ENCODE data around the gene C17orf75.
A peak's percentile ranks its signal among the peaks of the same experiment; 100 is the strongest.
"Not testable (repeated sequence)": the region's sequence is repeated elsewhere in the genome, so short reads cannot be mapped to it uniquely, and the experiment has no call there.

Gene C17orf75

DNA sequence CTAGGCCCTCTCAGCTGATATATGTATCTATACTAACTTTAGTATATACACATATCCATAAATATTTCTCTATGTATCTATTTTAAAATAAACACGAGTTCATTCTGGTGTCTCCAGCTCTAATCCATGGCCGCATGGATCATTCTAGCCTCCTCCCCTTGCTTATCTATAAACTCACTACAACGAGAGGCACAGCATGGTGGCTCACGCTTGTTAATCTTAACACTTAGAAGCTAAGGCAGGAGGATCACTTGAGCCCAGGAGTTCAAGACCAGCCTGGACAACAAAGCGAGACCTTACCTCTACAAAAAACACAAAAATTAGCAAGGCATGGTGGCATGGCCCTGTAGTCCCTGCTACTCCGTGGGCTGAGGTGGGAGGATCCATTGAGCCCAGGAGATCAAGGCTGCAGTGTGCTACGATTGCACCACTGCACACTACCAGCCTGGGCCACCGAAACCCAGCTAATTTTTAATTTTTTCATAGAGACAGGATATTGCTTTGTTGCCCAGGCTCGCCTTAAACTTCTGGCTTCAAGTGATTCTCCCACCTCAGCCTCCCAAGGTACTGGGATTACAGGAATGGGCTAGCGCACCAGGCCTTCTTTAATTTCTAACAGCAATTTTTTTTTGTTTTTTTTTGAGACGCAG is 4.1 kb upstream of the C17orf75 start:
- no peak for DNase-seq (ENCODE audit: low spot score)

DNA sequence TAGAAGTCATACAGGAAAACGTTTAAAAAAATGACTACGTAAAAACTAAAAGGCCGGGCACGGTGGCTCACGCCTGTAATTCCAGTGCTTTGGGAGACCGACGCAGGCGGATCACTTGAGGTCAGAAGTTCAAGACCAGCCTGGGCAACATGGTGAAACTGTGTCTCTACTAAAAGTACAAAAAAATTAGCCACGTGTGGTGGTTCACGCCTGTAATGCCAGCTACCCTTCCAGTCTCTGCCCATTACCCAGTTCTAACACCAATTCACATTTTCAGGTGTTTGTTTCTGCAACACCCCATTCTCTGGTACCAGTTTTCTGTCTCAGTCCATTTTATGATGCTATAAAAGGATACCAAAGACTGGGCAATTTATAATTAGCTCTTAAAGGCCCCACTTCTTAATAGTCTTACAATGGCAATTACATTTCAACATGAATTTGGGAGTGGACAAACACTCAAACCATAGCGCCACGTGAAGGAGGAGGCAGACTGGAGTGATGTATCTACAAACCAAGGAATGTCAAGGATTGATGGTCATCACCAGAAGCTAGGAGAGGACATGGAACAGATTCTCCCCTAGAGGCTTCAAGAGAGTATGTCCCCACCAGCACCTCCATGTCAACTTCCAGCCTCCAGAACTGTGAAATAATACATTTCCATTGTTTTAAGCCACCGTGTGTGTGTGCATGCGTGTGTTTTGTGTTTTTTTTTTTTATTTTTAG is 791 bp upstream of the C17orf75 start:
- no peak for DNase-seq (ENCODE audit: low spot score)

DNA sequence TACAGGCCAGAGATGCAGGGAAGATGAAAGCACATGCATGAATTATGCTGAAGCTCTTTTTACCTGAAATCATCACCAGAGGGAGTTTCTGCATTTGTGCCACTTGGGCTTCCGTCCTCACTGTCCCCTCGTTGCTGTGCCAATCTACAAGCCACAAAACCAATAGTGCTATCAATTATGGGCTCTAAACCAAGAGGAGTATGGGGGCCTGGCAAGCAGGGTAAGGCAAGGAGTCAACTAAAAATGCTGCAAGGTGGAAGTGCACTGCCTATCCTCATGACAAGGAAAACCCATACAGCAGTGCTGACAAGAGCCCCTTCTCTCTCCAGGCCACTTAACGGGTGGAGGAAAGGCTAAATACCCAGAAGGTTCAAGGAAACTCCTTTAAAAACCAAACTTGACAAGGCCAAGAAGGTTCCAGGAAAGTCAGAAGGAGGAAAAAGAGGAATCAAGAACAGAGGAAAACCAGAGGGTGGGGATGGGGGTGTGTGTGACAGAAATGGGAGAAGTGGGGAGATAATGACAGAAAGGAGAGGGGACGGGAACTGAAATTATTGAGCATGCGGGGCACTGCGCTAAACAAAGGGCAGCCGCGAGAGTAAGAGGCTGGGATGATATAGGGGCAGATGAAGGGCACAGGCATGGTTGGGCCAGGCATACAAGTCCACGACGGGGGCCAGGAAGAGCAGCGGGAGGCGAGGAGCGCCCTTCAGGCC is 674 bp downstream of the C17orf75 start:
- peak; percentile 62 for DNase-seq (ENCODE audit: low spot score)

DNA sequence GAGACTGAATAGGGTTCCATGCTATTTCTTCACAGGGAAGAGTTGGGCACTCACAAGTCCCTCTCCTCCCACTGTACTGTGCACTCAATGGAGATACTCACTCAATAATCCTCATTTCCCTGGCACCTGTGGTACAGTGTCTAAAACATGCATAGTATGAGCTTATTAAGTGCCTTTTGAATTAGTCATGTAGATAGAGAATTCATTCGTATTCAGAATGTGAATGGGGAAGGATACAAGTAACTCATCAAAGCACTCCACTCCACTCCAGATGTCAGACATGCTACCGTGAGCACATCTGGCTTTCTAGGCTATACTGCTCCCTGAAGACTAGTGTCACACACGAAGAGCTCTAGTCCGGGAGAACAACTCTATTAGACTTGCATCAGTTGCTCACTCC is 6.3 kb downstream of the C17orf75 start:
- no peak for DNase-seq (ENCODE audit: low spot score)

DNA sequence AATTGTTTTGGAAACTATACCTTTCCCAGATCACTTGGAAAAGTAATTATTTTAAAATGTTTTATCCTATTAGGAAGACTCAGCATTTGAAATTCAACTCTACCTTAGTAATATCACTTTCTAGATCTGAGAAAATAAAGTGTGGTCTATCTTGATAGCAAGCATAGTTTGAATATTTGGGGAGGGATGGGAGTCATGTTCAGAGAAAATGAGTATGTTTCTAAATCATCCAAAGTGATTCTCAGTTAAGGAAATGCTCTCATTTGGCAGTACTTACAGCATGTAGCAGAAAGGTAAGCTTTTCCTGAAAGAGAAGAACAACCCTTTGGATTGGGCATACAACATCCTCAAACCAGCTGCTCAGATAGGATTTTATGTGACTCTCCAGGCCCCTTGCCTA is 6.9 kb downstream of the C17orf75 start:
- no peak for DNase-seq (ENCODE audit: low spot score)

DNA sequence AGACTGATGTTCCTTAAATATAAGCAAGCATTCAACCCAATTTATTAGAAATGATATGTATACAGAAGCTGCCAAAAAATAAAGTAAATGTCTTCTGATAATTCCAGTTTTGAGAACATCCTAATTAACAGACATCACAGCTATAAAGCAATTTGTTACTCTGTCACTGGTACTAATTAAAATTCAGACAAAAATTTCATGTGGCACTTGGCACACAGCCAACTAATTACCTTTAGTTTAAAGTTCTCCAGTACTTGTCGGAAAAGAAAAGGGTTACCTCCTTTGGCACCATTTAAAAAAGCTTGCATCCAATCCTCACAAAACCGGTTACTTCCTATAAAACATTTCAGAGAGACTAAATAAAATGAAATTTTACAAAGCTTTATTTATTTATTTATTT is 8.8 kb downstream of the C17orf75 start:
- DNase-seq (ENCODE audit: low spot score): no peak

DNA sequence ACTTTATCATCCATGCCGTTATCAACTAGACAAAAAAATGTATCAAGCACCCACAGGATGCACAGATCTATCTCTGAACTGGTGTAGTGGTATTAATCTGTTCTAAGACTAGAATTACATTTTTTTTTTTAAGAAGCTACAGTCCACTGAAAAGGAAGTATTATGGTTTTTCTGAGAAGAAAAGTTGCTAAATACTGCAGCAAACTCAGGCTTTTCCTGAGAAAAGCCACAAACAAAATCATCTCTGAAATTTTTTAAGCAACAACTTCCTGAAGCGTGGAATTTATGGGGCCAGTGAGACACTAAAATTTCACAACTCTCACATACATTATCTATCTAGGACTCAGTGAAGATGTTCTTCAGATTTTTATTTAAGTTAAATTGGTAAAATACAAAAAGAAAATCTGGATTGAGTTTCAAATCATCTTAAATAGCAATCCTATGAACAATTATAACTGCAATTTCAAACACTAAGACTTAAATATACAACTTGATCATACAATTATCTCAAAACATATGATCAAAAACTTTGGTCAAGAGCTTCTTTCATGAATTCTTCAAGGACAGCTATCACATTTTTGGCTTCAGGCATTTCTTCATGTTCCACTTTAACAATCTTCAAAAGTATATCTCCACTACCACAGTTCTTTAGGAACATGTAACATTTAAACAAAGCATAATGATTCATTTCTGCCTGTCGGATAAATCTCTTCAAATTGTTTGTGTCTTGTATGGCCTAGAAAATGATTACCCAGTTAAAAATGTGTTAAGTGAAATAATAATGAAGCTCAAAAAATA is 10.5 kb downstream of the C17orf75 start:
- DNase-seq (ENCODE audit: low spot score): no peak

DNA sequence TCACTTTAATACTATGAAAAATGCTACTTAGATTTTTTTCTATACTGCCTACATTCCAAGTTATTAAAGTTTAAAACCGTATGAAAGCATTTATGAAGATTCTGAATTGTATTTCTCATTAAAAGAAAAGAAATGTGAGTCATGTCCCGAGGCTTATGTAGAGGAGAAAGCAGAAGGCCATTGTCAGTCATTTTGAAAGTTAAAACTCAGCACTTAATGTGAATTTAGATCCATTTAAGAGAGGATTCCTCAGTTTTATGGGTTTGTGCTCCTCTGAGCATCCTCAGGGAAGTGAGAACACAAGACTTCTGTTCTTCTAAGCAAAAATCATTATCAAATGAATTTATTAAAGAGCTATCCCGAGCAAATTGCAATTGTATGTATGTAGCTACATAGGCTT is 11.8 kb downstream of the C17orf75 start:
- no peak for DNase-seq (ENCODE audit: low spot score)

DNA sequence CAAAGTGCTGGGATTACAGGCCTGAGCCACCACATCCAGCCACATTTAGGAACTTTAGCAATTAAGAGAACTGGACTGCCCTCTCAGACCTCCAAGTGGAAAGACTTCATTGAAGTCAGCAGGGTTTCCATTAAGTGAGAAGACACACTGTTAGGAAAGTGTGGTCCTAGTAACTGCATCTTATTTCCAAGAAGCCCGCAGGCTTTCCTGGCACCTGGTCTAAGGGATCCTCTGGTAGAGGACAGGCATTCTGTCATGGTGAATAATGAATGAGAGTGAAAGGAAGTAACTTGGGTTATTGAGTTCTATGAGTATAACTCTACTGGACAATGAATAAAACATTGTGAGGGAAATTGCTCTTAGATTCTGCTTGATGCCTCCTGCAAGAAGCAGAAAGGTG is 14.1 kb downstream of the C17orf75 start:
- DNase-seq (ENCODE audit: low spot score): no peak

DNA sequence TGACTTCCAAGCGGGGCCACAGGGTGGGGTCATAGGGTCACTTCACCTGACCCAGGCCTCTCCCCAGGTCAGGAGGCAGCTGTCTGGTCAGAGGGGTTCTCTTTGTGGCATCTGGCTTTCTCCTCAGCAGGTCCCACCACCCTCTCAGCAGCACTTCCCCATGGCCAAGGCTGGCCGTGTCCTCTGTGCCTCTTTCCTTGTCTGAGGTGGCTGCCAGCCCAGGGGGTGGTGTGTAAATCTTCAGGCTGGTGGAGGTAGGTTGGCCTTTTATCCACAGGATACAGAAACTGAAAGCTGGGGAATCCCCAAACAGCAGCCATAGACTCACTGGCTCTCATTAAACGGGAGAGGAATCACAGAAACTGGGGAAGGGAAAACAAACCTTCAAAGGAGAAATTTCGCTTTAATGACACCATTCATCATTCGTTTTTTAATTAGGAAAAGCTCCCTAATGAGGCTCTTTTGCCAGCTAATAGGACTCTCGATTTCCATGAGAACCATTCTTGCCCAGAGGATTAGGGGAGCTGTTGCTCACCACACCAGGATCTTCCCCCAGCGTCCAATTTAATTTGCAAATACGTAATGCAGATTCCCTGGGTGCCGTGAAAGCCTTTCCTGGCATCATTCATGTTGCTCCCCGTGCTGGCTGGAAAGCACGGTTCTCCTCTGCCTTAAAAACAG is 18.0 kb downstream of the C17orf75 start:
- DNase-seq (ENCODE audit: low spot score): no peak

DNA sequence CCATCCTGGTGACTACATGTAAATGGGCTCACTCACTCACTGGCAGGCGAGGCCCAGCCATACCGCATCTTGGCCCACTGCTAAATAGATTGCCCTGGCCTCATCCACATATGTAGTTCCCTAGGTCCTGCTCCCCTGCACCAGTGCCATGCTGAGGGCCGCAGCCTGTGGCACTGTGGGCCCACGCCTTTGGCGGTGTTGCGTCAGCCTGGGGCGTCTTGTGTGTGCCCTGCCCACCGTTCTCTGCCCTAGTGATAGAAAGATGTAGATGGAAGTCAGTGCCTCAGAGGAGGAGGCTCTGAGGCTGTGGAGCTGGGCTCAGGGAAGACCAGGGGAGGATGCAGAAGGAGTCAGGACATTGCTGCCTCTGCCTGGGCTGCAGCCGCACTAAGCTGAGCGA is 18.9 kb downstream of the C17orf75 start:
- no peak for DNase-seq (ENCODE audit: low spot score)

DNA sequence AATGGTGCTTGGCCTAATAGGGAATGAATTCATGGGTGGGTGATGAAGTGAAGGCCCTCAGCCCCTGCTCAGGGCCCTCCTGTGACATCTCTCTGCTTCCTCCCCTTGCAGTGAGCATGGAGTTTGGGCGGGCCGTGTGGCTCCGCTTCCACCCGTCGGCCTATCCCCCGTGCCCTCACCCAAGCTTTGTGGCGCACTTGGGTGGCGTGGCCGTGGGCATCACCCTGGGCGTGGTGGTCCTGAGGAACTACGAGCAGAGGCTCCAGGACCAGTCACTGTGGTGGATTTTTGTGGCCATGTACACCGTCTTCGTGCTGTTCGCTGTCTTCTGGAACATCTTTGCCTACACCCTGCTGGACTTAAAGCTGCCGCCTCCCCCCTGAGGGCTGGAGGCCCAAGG is 21.1 kb downstream of the C17orf75 start:
- DNase-seq (ENCODE audit: low spot score): no peak

DNA sequence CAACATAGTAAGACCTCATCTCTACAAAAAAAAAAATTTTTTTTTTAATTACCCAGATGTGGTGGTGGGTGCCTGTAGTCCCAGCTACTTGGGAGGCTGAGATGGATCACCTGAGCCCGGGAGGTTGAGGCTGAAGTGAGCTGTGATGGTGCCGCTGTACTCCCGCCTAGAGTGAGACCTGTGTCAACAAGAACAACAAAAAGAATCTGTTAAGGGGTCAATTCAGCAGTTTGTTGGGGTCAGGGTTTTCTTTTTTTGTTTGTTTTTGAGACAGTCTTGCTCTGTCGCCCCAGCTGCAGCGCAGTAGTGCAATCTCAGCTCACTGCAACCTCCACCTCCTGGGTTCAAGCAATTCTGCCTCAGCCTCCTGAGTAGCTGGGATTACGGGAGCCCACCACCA is 21.9 kb downstream of the C17orf75 start:
- DNase-seq (ENCODE audit: low spot score): not testable (repeated sequence)

DNA sequence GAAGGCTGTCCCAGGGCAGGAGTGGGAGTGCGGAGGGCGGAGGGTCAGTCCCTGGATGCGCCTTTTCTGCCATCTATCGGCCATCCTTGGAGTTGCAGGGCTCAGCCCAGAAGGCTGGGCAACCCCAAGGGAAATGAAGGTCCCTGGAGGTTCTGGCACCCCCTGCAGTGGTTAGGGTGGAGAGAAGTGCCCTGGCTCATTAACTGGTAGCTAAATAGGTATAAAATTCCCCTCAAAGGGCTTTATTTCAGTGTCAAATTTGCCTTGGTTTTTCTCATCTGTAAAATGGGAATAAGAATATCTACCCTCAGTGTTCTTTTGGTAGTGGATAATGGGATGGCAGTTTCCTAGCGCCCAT is 22.4 kb downstream of the C17orf75 start:
- DNase-seq (ENCODE audit: low spot score): peak; percentile 78

DNA sequence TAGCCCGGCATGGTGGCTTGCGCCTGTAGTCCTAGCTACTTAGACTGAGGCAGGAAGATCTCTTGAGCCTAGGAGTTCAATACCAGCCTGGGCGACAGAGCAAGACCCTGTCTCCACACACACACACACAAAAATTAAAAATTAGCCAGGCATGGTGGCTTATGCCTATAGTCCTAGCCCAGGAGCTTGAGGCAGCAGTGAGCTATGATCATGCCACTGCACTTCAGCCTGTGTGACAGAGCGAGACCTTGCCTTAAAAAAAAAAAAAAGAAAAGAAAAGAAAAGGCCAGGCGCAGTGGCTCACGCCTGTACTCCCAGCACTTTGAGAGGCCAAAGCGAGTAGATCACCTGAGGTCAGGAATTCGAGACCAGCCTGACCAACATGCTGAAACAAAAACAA is 23.9 kb downstream of the C17orf75 start:
- DNase-seq (ENCODE audit: low spot score): no peak

DNA sequence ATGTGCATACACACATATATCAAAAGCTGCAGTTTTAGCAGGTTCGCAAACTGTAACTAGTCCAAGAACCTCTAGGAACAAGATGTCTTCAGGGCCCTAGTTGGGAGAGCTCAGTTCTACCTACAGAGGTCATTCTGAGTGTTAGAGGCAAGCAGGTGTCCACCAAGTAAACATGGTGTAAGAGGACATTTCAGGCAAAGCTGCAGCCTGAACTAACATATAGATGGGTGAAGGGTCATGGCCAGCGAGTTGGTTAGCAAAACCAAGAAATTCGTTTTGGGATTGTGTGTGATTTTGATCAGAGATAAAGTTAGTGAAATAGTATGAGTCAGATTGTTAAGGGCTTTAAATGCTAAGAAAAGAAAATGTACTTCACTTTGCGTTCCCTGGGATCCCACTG is 24.6 kb downstream of the C17orf75 start:
- no peak for DNase-seq (ENCODE audit: low spot score)

DNA sequence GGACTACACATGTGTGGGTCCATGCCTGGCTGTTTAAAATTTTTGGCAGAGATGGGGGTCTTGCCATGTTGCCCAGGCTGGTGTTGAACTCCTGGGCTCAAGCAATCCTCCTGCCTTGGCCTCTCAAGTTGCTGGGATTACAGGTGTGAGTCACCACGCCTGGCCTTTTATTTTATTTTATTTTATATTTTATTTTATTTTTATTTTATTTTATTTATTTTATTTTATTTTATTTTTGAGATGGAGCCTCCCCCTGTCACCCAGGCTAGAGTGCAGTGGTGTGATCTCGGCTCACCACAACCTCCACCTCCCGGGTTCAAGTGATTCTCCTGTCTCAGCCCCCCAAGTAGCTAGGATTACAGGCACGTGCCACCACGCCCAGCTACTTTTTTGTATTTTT is 25.3 kb downstream of the C17orf75 start:
- not testable (repeated sequence) for DNase-seq (ENCODE audit: low spot score)

DNA sequence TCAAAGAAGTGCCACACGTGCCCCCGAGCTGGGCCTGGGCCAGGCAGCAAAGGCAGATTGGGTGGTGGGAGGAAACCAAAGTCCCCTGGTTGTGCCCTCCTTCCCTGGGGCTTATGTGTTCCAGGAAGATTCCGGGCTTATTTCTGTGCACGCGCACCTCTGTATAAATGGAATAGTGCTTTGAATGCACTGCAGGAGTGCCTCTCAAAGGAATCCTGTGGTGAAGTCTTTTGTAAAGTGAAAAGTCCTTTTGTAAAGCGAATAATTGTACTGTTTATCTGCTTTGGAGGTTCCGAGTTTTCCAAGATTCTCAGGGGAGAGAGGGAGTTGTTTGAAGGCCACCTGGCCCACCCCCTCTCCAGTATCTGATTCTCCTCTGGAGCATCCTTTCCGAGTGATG is 26.8 kb downstream of the C17orf75 start:
- no peak for DNase-seq (ENCODE audit: low spot score)

DNA sequence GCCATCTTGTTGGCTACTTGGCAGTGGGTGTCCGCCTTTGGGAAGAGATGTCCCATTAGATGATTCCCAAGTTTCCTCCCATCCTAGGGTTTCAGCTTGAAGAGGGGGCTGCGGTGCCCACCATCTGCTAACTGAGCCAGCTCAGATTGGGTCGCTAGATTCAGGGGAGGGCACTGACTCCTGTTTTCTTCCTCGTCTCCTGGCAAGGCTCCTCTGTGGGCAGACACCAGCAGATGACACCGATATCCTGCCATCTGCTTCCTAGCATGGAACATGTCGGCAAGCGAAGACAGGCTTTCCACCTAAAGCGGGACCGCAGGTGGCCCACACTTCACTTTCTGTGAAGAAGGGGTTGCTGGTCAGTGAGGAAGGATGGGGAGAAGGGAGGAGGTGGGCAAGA is 27.3 kb downstream of the C17orf75 start:
- no peak for DNase-seq (ENCODE audit: low spot score)

DNA sequence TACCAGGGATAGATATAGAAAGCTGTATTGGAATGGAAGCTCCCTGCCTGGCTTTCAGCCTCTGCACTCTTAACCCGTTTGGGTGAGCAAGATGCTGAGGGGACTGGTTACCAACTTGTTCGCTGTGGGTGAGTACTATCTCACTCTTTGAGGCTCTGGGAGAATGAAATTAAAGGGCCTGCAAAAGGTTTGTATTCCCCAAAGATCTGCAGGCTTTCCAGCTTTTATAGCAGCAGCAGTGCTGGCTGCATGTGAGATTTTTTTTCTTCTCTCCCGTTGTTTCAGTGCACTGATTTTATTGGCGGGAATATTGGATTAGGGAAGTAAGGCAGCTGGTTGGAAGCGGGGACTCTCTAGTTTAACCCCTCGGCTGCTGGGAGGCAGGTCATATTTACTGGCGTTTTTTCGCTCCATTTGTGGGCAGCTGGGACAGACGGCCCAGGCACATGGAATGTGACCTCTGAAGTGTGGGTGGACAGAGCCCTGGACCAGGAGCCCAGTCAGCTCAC is 30.9 kb downstream of the C17orf75 start:
- peak; percentile 92 for DNase-seq (ENCODE audit: low spot score)

DNA sequence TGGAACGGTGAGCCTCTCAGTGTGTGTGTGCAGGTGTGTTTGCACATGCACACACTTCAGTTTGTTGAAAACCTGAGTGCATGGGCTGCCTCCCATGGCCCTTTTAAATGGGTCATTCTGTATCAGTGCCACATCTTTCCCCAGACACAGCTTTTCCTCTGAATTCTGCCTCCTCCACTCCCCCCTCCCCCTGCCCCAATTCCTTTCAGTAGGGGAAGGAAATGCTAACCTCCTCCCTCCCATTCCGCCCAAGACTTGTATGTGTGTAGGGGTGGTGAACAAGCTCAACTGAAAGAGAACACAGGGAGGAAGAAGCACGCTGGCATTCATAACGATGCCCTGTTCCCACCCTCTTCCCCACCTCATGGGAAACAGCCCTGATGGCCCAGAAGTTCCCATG is 34.3 kb downstream of the C17orf75 start:
- DNase-seq (ENCODE audit: low spot score): no peak

Measured in SK-N-DZ (cell line).